Measurements from ENCODE around the gene RAI1.

DNA sequence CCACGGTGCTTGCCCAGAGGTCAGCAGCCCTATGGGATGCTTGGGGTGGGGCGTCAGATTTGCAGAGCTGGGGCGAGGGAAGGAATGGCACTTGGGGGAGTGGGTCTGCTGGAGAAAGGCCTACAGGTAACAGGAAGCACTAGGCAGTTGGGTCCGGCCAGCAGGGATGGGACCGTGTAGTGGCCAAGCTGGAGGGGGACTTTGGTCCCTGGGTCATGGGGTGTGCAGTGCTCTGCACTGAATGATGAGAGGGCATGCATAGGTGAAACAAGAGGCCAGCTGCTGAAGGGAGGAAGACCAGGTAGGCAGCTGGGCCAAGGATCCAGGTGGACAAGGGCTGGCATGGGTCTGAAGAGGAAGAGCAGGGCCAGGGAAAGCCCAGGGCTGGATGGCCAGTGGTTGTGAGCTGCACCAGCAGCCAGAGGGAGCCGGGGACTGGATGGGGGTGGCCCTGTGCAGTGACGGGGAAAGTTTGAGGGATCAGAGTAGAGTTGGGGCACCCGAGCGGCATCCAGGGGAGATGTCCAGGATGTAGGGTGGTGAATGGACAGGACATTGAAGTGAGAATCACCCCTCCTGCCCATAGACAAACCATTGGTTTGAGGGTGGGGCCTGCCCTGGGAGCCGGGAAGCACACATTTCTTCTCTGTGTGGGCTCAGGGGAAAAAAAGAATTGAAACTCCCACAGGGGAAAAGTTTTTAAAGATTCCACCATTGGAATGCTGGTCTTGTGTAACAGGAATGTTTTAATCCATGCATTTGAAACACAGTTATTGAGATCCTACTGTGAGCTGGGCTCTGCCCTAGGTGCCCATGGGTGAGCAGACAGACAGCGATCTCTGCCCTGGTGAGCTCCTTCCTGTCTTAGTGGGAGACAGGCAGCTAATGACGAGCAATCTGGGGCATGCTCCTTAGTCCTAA lies 25.1 kb downstream of the RAI1 start:
- no peak for TF ChIP-seq CTCF (IDR thresholded peaks at IDR 0.05 in 8 of 11, conservative IDR thresholded peaks at IDR 0.05 in 3 of 11)
- no peak for TF ChIP-seq POLR2A (IDR thresholded peaks at IDR 0.05)

All from spleen (tissue), 7 donors.